Transverse colon (tissue), 3 donors: Measurements from ENCODE around the gene PLA2G12A.

Experiments
- POLR2A ChIP-seq: fragments of 450-650 bp; IDR thresholded peaks from one replicate; pipeline ENCODE4 v1.6.1; 2016; ENCODE audit warnings: antibody characterized with exemption, mild to moderate bottlenecking, moderate library complexity
- TF ChIP-seq, protein P1 (sequence below), 5 experiments: fragments of 200-600 bp in 3 of 5; fragments of 450-650 bp in 2 of 5; sonication (generic) in 3 of 5; IDR thresholded peaks; 1 replicate in 2 of 5; 2 replicates in 3 of 5; pipeline ENCODE4 v1.5.1; 2016 to 2017; ENCODE audit warnings: antibody characterized with exemption in 5 of 5, inconsistent platforms in 3 of 5, mild to moderate bottlenecking in 2 of 5, moderate library complexity in 1 of 5

DNA sequence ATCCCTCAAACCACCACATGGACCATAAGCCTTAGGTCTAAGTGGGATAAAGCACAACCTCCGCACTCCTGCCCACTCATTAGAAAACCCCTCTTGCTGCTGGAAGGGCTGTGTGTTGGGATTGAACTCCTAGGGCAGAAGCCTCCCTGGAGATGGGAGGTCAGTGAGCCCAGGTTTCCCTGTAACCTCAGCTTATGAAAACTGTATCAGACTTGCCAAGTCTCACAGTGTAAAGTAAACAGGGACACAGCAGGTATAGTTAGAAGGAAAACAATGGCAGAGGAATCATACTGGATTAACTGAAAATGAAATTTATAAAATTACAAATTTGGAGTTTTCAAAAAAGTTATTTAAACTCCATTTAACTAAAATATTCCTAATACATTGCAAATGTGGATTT, 56.6 kb downstream of the PLA2G12A start:
- TF ChIP-seq POLR2A, result no peak
- TF ChIP-seq, protein P1, sequence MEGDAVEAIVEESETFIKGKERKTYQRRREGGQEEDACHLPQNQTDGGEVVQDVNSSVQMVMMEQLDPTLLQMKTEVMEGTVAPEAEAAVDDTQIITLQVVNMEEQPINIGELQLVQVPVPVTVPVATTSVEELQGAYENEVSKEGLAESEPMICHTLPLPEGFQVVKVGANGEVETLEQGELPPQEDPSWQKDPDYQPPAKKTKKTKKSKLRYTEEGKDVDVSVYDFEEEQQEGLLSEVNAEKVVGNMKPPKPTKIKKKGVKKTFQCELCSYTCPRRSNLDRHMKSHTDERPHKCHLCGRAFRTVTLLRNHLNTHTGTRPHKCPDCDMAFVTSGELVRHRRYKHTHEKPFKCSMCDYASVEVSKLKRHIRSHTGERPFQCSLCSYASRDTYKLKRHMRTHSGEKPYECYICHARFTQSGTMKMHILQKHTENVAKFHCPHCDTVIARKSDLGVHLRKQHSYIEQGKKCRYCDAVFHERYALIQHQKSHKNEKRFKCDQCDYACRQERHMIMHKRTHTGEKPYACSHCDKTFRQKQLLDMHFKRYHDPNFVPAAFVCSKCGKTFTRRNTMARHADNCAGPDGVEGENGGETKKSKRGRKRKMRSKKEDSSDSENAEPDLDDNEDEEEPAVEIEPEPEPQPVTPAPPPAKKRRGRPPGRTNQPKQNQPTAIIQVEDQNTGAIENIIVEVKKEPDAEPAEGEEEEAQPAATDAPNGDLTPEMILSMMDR (IDR thresholded peaks at IDR 0.05), result no peak
